GM18526 (cell line): Measurements from ENCODE around the gene HADHB.

Experiments
- POLR2A ChIP-seq: IDR thresholded peaks from 3 replicates; pipeline ENCODE4 v1.6.1; 2011; ENCODE audit not compliant: insufficient read length; ENCODE audit errors: extremely low read depth

HADHB gene

DNA sequence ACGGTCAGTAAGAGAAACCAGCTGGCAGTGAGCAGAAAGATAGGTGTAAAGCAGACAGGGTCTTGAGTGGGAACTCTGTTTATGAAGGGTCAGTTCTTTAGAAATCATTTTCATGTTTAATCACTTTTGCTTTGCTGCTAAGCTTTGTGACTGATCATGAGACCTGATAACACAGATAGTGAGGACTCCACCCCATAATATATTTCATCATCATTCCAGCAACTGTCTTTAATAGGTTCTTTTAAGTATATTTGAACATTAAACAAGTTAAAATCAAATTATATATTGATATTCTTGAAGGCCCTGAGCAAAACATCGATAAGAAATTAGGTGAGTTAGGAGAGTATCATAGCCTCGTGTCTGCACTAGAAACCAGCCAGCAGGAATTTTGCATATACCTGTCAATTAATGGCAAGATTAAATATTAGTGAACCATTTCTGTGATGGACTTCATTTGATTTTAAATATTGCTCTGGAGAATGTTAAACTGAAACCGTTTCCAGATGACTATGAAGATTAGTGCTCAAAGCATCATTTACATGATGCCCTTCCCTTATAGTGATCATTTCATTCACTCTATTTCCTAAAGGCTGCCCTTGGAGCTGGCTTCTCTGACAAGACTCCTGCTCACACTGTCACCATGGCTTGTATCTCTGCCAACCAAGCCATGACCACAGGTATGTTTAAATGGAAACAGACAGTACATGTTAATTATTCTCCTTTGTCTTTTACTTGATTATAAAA, 31.9 kb downstream of the HADHB start:
- no peak for TF ChIP-seq POLR2A

DNA sequence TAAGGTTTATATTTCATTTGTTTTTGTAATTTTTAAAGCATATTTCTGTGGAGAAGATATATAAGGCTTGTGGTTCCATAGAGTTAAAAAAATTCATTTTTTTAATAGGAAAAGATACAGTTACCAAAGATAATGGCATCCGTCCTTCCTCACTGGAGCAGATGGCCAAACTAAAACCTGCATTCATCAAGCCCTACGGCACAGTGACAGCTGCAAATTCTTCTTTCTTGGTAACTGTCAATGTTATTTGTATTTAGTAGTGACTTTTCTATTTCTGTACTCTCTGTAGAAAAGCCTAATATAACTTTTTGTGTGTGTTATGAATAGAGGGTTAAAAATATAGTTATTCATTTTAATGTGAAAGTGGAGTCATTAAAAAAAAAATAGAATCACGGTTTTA, 35.1 kb downstream of the HADHB start:
- no peak for TF ChIP-seq POLR2A

DNA sequence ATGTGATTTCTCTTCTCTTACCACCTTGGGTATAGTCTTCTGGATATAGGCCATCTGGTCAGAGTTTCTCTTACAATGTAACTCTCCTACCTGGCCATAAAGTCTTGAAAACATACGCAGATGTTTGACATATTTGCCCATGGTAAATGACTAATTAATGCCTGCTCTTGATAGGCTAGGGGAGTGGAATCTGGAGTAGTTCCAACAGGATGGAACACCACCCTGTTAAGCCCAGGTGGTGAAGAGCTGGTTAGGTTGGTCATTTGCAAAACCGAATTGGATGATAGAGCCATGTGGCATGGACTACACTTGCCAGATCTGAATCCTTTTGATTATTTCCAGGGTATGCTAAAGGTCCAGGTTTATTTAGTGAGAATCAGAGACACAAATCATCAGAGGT, 36.5 kb downstream of the HADHB start:
- no peak for TF ChIP-seq POLR2A

DNA sequence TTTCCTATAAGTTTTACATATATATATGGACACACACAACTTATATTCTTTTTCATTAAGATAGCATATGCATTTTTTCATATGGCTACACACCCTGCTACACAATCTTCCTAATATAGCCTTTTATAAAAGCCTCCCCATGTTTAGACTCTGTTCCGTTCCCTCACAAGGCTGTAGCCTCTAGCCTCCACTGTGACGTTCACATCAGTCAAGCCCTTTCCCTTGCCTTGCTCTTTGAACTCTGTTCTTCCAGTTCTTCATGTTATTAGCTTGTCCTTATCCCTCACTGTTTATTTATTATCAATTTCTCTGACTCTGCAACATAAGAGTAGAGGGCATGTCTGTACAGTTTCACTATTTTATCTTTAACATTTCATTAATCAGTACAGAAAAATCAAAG, 38.9 kb downstream of the HADHB start:
- no peak for TF ChIP-seq POLR2A

DNA sequence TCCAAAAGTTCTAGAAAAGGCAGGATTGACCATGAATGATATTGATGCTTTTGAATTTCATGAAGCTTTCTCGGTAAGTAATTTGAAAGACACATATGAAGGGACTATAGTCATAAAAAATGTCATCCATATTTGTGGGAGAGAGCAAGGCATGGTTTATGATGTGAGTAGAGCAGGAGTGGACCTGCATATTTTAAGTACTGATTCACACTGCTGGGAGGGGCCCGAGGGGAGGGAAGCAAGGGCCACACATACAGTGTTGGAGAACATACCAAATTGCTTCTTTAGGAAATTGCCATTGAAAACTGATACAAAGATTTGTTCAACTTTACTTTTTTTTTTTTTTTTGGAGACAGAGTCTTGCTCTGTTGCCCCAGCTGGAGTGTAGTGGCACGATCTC, 39.4 kb downstream of the HADHB start:
- no peak for TF ChIP-seq POLR2A

DNA sequence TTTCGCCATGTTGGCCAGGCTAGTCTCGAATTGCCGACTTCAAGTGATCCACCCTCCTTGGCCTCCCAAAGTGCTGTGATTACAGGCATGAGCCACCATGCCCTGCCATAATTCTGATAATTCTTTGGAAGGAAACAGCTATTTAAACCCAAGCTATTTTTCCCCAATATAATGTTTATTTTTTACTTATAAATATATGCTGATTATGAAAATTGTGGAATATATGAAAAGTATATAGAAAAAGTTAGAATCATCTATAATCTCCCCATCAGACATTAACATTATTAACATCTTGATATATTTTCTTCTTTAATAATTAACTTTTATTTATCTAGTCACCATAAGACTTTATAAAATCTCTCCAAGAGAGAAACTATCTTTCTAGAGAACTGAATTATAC, 41.2 kb downstream of the HADHB start:
- TF ChIP-seq POLR2A: no peak

DNA sequence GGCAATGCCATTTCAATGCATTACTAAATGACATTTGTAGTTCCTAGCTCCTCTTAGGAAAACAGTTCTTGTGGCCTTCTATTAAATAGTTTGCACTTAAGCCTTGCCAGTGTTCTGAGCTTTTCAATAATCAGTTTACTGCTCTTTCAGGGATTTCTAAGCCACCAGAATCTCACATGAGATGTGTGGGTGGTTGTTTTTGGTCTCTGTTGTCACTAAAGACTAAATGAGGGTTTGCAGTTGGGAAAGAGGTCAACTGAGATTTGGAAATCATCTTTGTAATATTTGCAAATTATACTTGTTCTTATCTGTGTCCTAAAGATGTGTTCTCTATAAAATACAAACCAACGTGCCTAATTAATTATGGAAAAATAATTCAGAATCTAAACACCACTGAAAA, 45.3 kb downstream of the HADHB start:
- TF ChIP-seq POLR2A: no peak

DNA sequence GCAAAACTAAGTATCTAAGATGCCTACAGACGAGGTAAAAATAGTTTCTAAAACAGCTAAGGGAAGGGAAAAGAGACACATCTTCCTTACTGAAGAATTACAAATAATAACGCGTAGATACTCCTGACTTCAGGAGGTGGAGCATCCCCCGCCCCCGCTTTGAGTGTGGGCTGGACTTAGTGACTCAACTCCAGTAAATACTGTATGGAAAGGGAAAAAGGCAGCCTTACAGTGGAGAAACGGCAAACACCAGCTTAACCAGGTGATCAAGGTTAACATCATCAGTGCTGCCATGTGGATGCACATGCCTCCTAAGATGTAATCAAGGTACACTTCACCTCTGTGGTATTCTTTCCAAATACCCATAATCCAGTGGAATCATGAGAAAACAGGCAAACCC, 47.9 kb downstream of the HADHB start:
- TF ChIP-seq POLR2A: no peak

DNA sequence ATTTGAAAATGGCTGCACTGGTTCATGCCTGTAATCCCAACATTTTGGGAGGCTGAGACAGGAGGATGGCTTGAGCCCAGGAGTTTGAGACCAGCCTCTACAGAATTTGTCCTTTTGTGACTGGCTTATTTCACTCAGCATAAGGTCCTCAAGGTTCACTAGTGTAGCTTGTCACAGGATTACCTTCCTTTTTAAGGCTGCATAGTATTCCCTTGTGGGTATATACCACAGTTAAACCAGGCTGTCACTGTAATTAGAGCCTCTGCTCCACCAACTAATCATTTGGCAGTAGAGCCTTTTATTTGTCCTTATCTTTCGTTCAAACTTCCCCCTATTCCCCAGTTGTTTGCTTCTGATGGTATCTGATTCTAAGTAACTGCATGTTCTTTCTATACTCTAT, 50.8 kb downstream of the HADHB start:
- no peak for TF ChIP-seq POLR2A

DNA sequence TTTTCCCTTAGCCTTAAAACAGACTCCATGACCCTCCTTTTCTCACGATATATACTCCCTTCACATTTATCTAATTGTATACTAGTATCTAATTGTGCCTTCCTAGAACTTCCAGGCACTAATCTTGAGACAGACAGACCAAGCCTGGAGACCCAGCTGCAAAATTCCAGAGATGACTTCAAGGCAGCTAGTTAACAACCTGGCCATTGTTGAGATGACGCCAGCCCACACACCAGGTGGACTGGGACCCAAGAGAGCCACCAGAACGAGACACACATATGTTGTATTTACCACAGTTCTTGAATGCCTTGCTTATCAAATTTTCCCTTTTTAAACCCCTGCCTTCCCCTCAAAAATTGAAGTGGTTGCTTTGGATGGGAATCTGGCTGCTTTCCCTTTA, 52.3 kb downstream of the HADHB start:
- no peak for TF ChIP-seq POLR2A

DNA sequence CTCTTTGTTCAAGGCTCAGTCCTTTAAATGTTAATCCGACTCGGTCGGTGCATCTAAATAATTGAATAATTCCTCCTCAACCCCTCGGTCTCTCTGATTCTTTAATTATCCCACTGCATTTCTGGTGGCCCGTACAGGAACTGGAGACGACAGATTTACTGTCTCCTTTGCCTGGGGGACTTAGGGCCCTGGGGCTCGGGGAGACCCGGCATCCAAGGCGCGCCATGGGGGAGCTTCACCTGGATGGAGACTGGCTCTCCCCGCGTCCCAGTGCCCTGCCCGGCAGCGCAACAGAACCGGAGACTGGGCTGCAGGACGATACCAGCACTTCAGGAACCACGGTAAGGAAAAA, 53.5 kb downstream of the HADHB start:
- no peak for TF ChIP-seq POLR2A

DNA sequence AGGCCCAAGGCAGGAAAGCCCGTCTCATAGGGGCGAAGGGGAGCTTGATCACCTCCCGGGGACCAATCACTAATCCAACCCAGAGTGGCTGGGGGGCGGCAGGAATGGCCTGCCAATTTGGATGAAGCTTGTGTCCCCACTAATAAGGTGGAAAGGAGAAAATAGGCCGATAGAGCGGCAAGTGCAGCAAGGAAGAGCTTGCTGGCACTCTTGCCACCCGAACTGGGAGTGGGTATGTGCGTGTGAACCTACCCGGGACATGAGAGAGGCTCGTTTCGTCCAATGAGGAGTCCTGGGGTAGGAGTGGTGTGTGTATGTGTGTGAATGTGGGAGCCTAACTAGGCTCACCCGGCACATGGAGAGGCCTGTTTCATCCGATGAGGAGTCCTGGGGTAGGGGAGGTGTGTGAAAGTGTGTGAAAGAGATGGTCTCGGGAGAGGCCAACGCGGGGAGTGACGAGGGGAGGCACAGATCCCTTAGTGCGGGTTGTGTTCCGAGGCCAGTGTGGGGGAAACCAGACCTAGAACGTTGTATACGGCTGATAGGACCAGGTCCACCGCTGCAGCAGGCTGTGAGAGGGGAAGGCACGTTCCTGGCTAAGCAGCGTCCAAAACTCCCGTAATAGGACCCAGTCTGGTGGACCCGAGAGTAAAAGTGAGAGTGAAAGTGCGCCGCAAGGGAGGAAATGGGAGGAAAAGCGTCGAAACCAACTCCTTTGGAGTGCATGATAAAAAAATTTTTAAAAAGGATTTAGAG, 54.1 kb downstream of the HADHB start:
- TF ChIP-seq POLR2A: peak; percentile 27

DNA sequence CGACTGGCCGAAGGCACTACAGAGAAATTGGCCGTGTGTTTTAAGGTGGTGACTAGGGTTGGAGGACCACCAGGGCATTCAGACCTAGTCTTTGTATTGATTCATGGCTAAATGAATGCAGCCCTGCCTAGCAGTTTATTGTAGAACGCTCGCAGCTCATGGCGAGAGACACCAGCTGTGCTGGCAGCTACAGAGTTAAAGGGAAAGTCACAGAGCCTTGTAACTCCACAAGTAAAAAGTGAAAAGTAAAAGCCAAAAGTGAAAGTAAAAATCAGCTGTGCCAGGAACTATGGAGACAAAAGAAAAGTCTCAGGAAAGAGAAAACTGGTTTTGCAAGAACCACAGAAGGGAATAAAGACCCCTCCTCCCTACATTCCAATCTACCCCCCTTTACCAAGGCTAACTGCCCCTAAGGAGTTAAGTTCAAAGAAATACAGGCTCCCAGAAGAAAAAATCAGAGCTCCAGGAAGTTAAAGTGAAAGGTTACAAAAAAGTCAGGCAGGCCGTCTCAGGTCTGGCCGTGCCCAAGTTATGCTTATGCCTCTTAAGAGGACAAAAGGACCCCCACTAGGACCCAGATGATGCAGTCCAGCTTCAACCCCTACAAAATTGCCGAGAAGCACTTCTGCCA, 54.8 kb downstream of the HADHB start:
- no peak for TF ChIP-seq POLR2A

DNA sequence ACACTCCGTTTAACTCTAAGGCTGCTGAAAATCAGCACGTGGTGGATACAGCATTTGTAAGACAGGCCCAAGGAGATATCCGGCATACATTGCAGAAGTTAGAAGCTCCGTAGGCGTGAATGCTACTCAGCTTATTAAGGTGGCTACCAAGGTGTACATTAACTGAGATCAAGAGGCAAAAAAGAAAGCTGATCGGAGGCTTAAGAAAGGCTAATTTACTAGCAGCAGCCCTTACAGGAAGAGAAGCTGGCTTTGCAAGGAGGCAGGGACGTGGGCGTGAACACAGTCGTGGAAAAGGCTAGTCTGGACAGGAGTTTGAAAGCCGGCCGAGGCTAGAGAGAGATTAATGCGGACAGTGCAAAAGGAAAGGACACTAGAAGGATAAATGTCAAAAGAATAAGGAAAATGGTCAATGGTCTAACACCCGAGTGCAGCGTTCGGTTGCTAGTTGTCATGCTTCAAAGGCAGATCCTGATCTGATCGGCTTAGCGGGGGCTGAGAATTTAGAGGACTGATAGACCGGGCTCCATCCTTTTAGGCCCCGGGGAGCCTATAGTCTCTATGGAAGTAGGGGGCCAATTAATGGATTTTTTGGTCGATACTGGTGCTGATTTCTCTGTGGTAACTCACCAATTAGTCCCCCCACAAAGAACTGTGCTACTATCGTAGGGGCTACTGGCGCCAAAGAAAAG, 55.6 kb downstream of the HADHB start:
- no peak for TF ChIP-seq POLR2A

DNA sequence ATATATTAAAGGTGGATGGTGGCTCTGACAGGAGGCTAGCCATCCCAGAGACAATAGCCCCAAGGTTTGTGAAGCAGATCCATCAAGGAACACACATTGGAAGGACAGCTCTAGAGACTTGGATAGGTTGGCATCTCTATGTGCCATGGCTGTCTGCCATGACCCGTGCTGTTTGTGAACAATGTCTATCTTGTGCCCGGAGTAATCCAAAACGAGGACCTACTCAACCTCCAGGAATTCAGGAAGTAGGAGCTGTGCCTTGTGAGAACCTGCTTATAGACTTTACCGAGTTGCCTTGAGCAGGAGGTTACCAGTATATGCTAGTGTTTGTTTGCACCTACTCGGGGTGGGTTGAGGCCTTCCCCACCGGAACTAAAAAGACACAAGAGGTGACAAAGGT, 58.1 kb downstream of the HADHB start:
- TF ChIP-seq POLR2A: no peak

DNA sequence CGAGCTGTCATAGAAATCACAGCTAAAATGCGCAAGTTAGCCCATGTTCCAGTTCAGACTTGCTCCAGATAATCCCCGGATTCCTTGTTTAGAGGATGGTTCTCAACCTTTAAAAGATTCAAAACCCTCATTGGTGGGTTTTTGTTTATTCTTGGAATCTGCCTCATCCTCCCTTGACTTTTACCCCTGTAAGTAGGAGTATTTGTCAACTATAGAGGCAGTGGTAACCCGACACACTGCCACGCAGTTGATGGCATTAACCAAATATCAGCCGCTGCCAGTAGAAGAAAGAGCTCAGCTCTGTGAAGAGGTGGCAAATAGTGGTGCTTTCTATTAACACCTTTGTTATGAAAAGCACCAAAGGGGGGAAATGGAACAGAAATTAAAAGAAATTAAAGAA, 60.8 kb downstream of the HADHB start:
- no peak for TF ChIP-seq POLR2A
